Endothelial cell of umbilical vein (primary cell): ENCODE measurements around the gene VGLL1. TPM values are rescaled to one million over a fixed set of nuclear protein-coding genes. Genes with fewer than 3 reads are reported as not detected.

ENCODE experiments used
- BruUV-seq: library from RNA; stranded (reverse); fragments of 400-500 nt; replicated peaks from 2 replicates; lab custom pipeline; 2021; lab: Mats Ljungman, UMichigan
- CTCF ChIA-PET: fragments of 300-600, 350-600 bp; sonication (Branson Sonifier 250); formaldehyde crosslinking; loops from one replicate; lab custom pipeline; 2021; ENCODE audit warnings: antibody characterized with exemption, inconsistent platforms; lab: Charles Lee
- POLR2A ChIA-PET: fragments of 300-600, 350-600 bp; sonication (Branson Sonifier 250); formaldehyde crosslinking; loops from one replicate; lab custom pipeline; 2021; ENCODE audit warnings: antibody characterized with exemption, inconsistent platforms; lab: Charles Lee
- DNase-seq: peaks from one replicate; pipeline ENCODE4 v3.0.0-alpha.2; 2011; ENCODE audit warnings: low read depth, low spot score
- FAIRE-seq: peaks from 2 replicates; lab custom pipeline; 2011; peaks lifted over from hg19 to GRCh38; lab: Jason Lieb, UNC
- H2AFZ ChIP-seq: 2 replicates; pipeline ENCODE4 v1.6.0; 2012; ENCODE audit warnings: low read depth, low read length, control low read depth, inconsistent platforms
- H3K27ac ChIP-seq: 2 replicates; pipeline ENCODE4 v1.5.1; 2011; ENCODE audit warnings: low read depth, mild to moderate bottlenecking, control low read depth, low read length, moderate library complexity; ENCODE audit not compliant: insufficient read depth
- H3K27me3 ChIP-seq, 2 experiments: 2 replicates each; pipeline versions ENCODE4 v1.6.0 to v1.6.1; 2011; ENCODE audit warnings: low read length in 2 of 2, mixed read lengths in 1 of 2; ENCODE audit not compliant: control insufficient read depth in 2 of 2, insufficient read depth in 2 of 2
- H3K36me3 ChIP-seq, 2 experiments: 2 replicates in 1 of 2; 3 replicates in 1 of 2; pipeline ENCODE4 v1.5.1; 2011; ENCODE audit warnings: low read length in 2 of 2, mild to moderate bottlenecking in 1 of 2, moderate library complexity in 1 of 2; ENCODE audit not compliant: control insufficient read depth in 2 of 2, insufficient read depth in 2 of 2; ENCODE audit errors: extremely low read depth in 1 of 2
- H3K4me1 ChIP-seq: 3 replicates; pipeline ENCODE4 v1.5.1; 2011; ENCODE audit warnings: mild to moderate bottlenecking, low read length; ENCODE audit not compliant: control insufficient read depth, insufficient read depth; ENCODE audit errors: extremely low read depth
- H3K4me2 ChIP-seq: 2 replicates; pipeline ENCODE4 v1.6.1; 2011; ENCODE audit warnings: low read length, control low read depth, mixed read lengths; ENCODE audit not compliant: insufficient read depth
- H3K4me3 ChIP-seq, 3 experiments: fragments of 200-600 bp in 1 of 3; sonication (generic), shearing (Covaris generic) in 1 of 3; replicated peaks in 1 of 3; 2 replicates each; pipeline ENCODE4 v1.5.1; 2011 to 2016; ENCODE audit warnings: control low read depth in 3 of 3, low read length in 3 of 3, mild to moderate bottlenecking in 2 of 3, inconsistent platforms in 1 of 3, low read depth in 1 of 3, moderate library complexity in 1 of 3; ENCODE audit not compliant: insufficient read depth in 1 of 3
- H3K79me2 ChIP-seq: 2 replicates; pipeline ENCODE4 v1.6.0; 2012; ENCODE audit warnings: low read length, inconsistent platforms; ENCODE audit not compliant: control insufficient read depth, insufficient read depth
- H3K9ac ChIP-seq: replicated peaks from 2 replicates; pipeline ENCODE3; 2011; ENCODE audit warnings: low read length, control low read depth; ENCODE audit not compliant: insufficient read depth; ENCODE audit errors: extremely low read depth
- H3K9me1 ChIP-seq: replicated peaks from 3 replicates; pipeline ENCODE4 v1.6.0; 2011; ENCODE audit warnings: mild to moderate bottlenecking, low read length; ENCODE audit not compliant: control insufficient read depth, insufficient read depth; ENCODE audit errors: extremely low read depth
- H3K9me3 ChIP-seq: replicated peaks from 2 replicates; pipeline ENCODE4 v1.5.1; 2012; ENCODE audit warnings: low read length, inconsistent platforms; ENCODE audit not compliant: control insufficient read depth, insufficient read depth
- H4K20me1 ChIP-seq: replicated peaks from 2 replicates; pipeline ENCODE3; 2011; ENCODE audit warnings: mild to moderate bottlenecking, low read length; ENCODE audit not compliant: control insufficient read depth, insufficient read depth; ENCODE audit errors: extremely low read depth
- CTCF ChIP-seq, 2 donors: IDR thresholded peaks; 1 replicate in 1 of 2; 2 replicates in 1 of 2; pipeline ENCODE4 v1.5.1; 2011; ENCODE audit warnings: low read length in 2 of 2, mild to moderate bottlenecking in 2 of 2, moderate library complexity in 2 of 2, control low read depth in 1 of 2, inconsistent platforms in 1 of 2, low read depth in 1 of 2; ENCODE audit not compliant: insufficient read depth in 1 of 2; ENCODE audit errors: extremely low read depth in 1 of 2
- EZH2 ChIP-seq: IDR thresholded peaks from 2 replicates; pipeline ENCODE4 v1.6.1; 2012; ENCODE audit warnings: borderline replicate concordance, low read depth, mild to moderate bottlenecking, moderate library complexity, low read length, inconsistent platforms; ENCODE audit not compliant: severe bottlenecking
- FOS ChIP-seq: IDR thresholded peaks from 2 replicates; pipeline ENCODE4 v1.6.1; 2011; ENCODE audit warnings: mild to moderate bottlenecking, low read length, moderate library complexity, borderline replicate concordance; ENCODE audit not compliant: insufficient read depth
- GATA2 ChIP-seq: IDR thresholded peaks from 2 replicates; pipeline ENCODE4 v1.7.0; 2011; ENCODE audit warnings: low read depth, mild to moderate bottlenecking, moderate library complexity, mixed read lengths, low read length; ENCODE audit not compliant: insufficient read length, insufficient read depth
- JUN ChIP-seq: IDR thresholded peaks from 2 replicates; pipeline ENCODE4 v1.6.1; 2011; ENCODE audit warnings: borderline replicate concordance, low read depth; ENCODE audit not compliant: insufficient read length, insufficient read depth
- MYC ChIP-seq: IDR thresholded peaks from one replicate; pipeline ENCODE4 v1.6.1; 2011; ENCODE audit warnings: mild to moderate bottlenecking, low read depth, low read length
- POLR2A ChIP-seq: IDR thresholded peaks from 2 replicates; pipeline ENCODE4 v1.6.1; 2012; ENCODE audit warnings: low read depth, mild to moderate bottlenecking, control low read depth, low read length
- POLR2AphosphoS5 ChIP-seq: IDR thresholded peaks from 2 replicates; pipeline ENCODE4 v1.6.1; 2012; ENCODE audit warnings: low read depth, mild to moderate bottlenecking, control low read depth, low read length, moderate library complexity; ENCODE audit not compliant: insufficient read depth
- dilution Hi-C: fragments of 300-500 bp; cut with MboI; formaldehyde crosslinking; loops from one replicate; pipeline ENCODE4 v1.15.0; 2019; ENCODE audit warnings: low sequenced_read_pairs; ENCODE audit not compliant: extremely low pct_ligation_motif_present
- intact Hi-C: fragments of 100-400 bp; cut with micrococcal nuclease; formaldehyde crosslinking; loops from one replicate; pipeline ENCODE4 v1.10.0; 2022
- polyA plus RNA-seq, 4 experiments: library from polyadenylated mRNA; depleted of rRNA in 3 of 4; stranded (reverse) in 3 of 4; unstranded in 1 of 4; fragments of >200 nt; gene quantifications; 2 replicates each; pipeline versions ENCODE4 v1.2.1 to v1.2.3, GENCODE V29; 2011 to 2012; ENCODE audit warnings: missing spikeins in 1 of 4
- total RNA-seq: library from RNA; stranded (reverse); gene quantifications from 2 replicates; pipeline ENCODE4 v1.2.3, GENCODE V29; 2021
- TF ChIP-seq, protein P1 (sequence below): IDR thresholded peaks from 2 replicates; pipeline ENCODE4 v1.6.1; 2011; ENCODE audit not compliant: insufficient read depth, insufficient read length

VGLL1 gene
- total and polyA plus RNA-seq, 2 donors (not counting 3 experiments of a cell fraction or from before 2014, with no cell fraction given) = not detected

- CTCF ChIA-PET = no interaction called here
- DNase-seq (no peak), FAIRE-seq (no peak)
- intact Hi-C loops = no loop called here
- no peaks in the 10 kb centered on the region for H4K20me1 ChIP-seq
- no peaks in the 10 kb centered on the region for H3K36me3 ChIP-seq
- no peaks in the 10 kb centered on the region for H3K9me3 ChIP-seq
- no peak overlapping the region for H3K4me3 ChIP-seq
- BruUV-seq = no TSS peak
- no peak overlapping the region for H3K27ac ChIP-seq
- H3K27me3 ChIP-seq = no peaks in the 10 kb centered on the region
- POLR2A ChIA-PET = no interaction called here
- no peaks in the 10 kb centered on the region for H3K9me1 ChIP-seq
- no peaks in the 10 kb centered on the region for H3K4me1 ChIP-seq
- H3K9ac ChIP-seq = no peak overlapping the region
- H3K79me2 ChIP-seq = no peaks in the 10 kb centered on the region
- H2AFZ ChIP-seq = no peak overlapping the region
- TF ChIP-seq POLR2AphosphoS5 (no peak), POLR2A (no peak), JUN (no peak), EZH2 (no peak), FOS (no peak), MYC (no peak), GATA2 (no peak)
- dilution Hi-C loops = no loop called here
- H3K4me2 ChIP-seq = no peak overlapping the region
These were observed 12.9 kb upstream of the VGLL1 start for GRCh38 chrX:136519069-136519468.

- Histone ChIP-seq H3K4me2 (no peak overlapping the region), H3K36me3 (no peaks in the 10 kb centered on the region), H3K79me2 (no peaks in the 10 kb centered on the region), H3K27ac (no peak overlapping the region), H3K9me1 (no peaks in the 10 kb centered on the region), H3K4me1 (no peaks in the 10 kb centered on the region), H3K9ac (no peak overlapping the region), H3K9me3 (no peaks in the 10 kb centered on the region), H3K4me3 (no peak overlapping the region), H3K27me3 (no peaks in the 10 kb centered on the region), H4K20me1 (no peaks in the 10 kb centered on the region), H2AFZ (no peak overlapping the region)
- TF ChIP-seq JUN (no peak), MYC (no peak), POLR2AphosphoS5 (no peak), FOS (no peak), CTCF (IDR thresholded peaks at IDR 0.05; ENCODE audit: extremely low read depth in 1 of 2, insufficient read depth in 1 of 2, low read depth in 1 of 2, low read length in 2 of 2) (no peak), POLR2A (no peak), GATA2 (no peak), EZH2 (no peak)
- TF ChIP-seq, protein P1, sequence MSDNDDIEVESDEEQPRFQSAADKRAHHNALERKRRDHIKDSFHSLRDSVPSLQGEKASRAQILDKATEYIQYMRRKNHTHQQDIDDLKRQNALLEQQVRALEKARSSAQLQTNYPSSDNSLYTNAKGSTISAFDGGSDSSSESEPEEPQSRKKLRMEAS = no peak
- BruUV-seq = no TSS peak
- no peak for DNase-seq
- dilution Hi-C loops (no loop called here), intact Hi-C loops (no loop called here)
- CTCF ChIA-PET = no interaction called here
- POLR2A ChIA-PET = no interaction called here
- FAIRE-seq = no peak
These were observed 8.2 kb upstream of the VGLL1 start for GRCh38 chrX:136523770-136524169.
